ENCODE results near the gene NOD2.

Gene NOD2

GRCh38 chr16:50662306-50662940 lies 31.0 kb upstream of the NOD2 start:
- no peak overlapping the region for H3K4me3 ChIP-seq (ENCODE audit: low read depth, low read length)
- H3K9ac ChIP-seq (ENCODE audit: low read depth, low read length) = no peak overlapping the region
- peaks cover 3% of the 10 kb centered on the region for H3K27me3 ChIP-seq (ENCODE audit: control insufficient read depth, insufficient read depth, low read length)
- H3K4me1 ChIP-seq (ENCODE audit: control insufficient read depth, insufficient read depth, low read length) = no peaks in the 10 kb centered on the region
- H3K9me3 ChIP-seq (ENCODE audit: control insufficient read depth, insufficient read depth, low read length) = no peaks in the 10 kb centered on the region
- H3K36me3 ChIP-seq (ENCODE audit: control insufficient read depth, insufficient read depth, low read length) = no peaks in the 10 kb centered on the region

- Histone ChIP-seq H3K36me3 (ENCODE audit: control insufficient read depth, insufficient read depth, low read length) (no peaks in the 10 kb centered on the region), H3K9me3 (ENCODE audit: control insufficient read depth, insufficient read depth, low read length) (no peaks in the 10 kb centered on the region), H3K27me3 (ENCODE audit: control insufficient read depth, insufficient read depth, low read length) (peaks cover 3% of the 10 kb centered on the region), H3K4me1 (ENCODE audit: control insufficient read depth, insufficient read depth, low read length) (no peaks in the 10 kb centered on the region), H3K9ac (ENCODE audit: low read depth, low read length) (no peak overlapping the region), H3K4me3 (ENCODE audit: low read depth, low read length) (no peak overlapping the region)
Measured at GRCh38 chr16:50664270-50664669, 29.1 kb upstream of the NOD2 start.

GRCh38 chr16:50665128-50665878 lies 28.1 kb upstream of the NOD2 start:
- H3K36me3 ChIP-seq (ENCODE audit: control insufficient read depth, insufficient read depth, low read length) = no peaks in the 10 kb centered on the region
- H3K9me3 ChIP-seq (ENCODE audit: control insufficient read depth, insufficient read depth, low read length) = no peaks in the 10 kb centered on the region
- H3K4me1 ChIP-seq (ENCODE audit: control insufficient read depth, insufficient read depth, low read length) = no peaks in the 10 kb centered on the region
- H3K4me3 ChIP-seq (ENCODE audit: low read depth, low read length) = peak overlapping the region; percentile 56
- peaks cover 3% of the 10 kb centered on the region for H3K27me3 ChIP-seq (ENCODE audit: control insufficient read depth, insufficient read depth, low read length)
- peak overlapping the region; percentile 71 for H3K9ac ChIP-seq (ENCODE audit: low read depth, low read length)

- Histone ChIP-seq H3K9me3 (ENCODE audit: control insufficient read depth, insufficient read depth, low read length) (peaks cover 2% of the 10 kb centered on the region), H3K4me3 (ENCODE audit: low read depth, low read length) (no peak overlapping the region), H3K9ac (ENCODE audit: low read depth, low read length) (no peak overlapping the region), H3K36me3 (ENCODE audit: control insufficient read depth, insufficient read depth, low read length) (no peaks in the 10 kb centered on the region), H3K4me1 (ENCODE audit: control insufficient read depth, insufficient read depth, low read length) (no peaks in the 10 kb centered on the region), H3K27me3 (ENCODE audit: control insufficient read depth, insufficient read depth, low read length) (peaks cover 3% of the 10 kb centered on the region)
Measured at GRCh38 chr16:50666658-50667496, 26.5 kb upstream of the NOD2 start.

- Histone ChIP-seq H3K4me3 (ENCODE audit: low read depth, low read length) (no peak overlapping the region), H3K4me1 (ENCODE audit: control insufficient read depth, insufficient read depth, low read length) (no peaks in the 10 kb centered on the region), H3K9me3 (ENCODE audit: control insufficient read depth, insufficient read depth, low read length) (peaks cover 8% of the 10 kb centered on the region), H3K36me3 (ENCODE audit: control insufficient read depth, insufficient read depth, low read length) (no peaks in the 10 kb centered on the region), H3K9ac (ENCODE audit: low read depth, low read length) (no peak overlapping the region), H3K27me3 (ENCODE audit: control insufficient read depth, insufficient read depth, low read length) (peaks cover 3% of the 10 kb centered on the region)
Measured at GRCh38 chr16:50667497-50668367, 25.7 kb upstream of the NOD2 start.

- Histone ChIP-seq H3K4me3 (ENCODE audit: low read depth, low read length) (no peak overlapping the region), H3K27me3 (ENCODE audit: control insufficient read depth, insufficient read depth, low read length) (peaks cover 3% of the 10 kb centered on the region), H3K4me1 (ENCODE audit: control insufficient read depth, insufficient read depth, low read length) (no peaks in the 10 kb centered on the region), H3K36me3 (ENCODE audit: control insufficient read depth, insufficient read depth, low read length) (no peaks in the 10 kb centered on the region), H3K9me3 (ENCODE audit: control insufficient read depth, insufficient read depth, low read length) (peaks cover 9% of the 10 kb centered on the region), H3K9ac (ENCODE audit: low read depth, low read length) (no peak overlapping the region)
Measured at GRCh38 chr16:50668368-50669008, 24.9 kb upstream of the NOD2 start.

- H3K27me3 ChIP-seq (ENCODE audit: control insufficient read depth, insufficient read depth, low read length) = no peaks in the 10 kb centered on the region
Measured at GRCh38 chr16:50669741-50670140, 23.7 kb upstream of the NOD2 start.

GRCh38 chr16:50670476-50670875 lies 22.9 kb upstream of the NOD2 start:
- no peak overlapping the region for H3K9ac ChIP-seq (ENCODE audit: low read depth, low read length)
- no peak overlapping the region for H3K4me3 ChIP-seq (ENCODE audit: low read depth, low read length)
- H3K4me1 ChIP-seq (ENCODE audit: control insufficient read depth, insufficient read depth, low read length) = no peaks in the 10 kb centered on the region
- peaks cover 9% of the 10 kb centered on the region for H3K9me3 ChIP-seq (ENCODE audit: control insufficient read depth, insufficient read depth, low read length)
- H3K36me3 ChIP-seq (ENCODE audit: control insufficient read depth, insufficient read depth, low read length) = no peaks in the 10 kb centered on the region
- no peaks in the 10 kb centered on the region for H3K27me3 ChIP-seq (ENCODE audit: control insufficient read depth, insufficient read depth, low read length)

More at GRCh38 chr16:50669741-50670140, 23.7 kb upstream of the NOD2 start:
- no peaks in the 10 kb centered on the region for H3K4me1 ChIP-seq (ENCODE audit: control insufficient read depth, insufficient read depth, low read length)
- H3K4me3 ChIP-seq (ENCODE audit: low read depth, low read length) = no peak overlapping the region
- peaks cover 9% of the 10 kb centered on the region for H3K9me3 ChIP-seq (ENCODE audit: control insufficient read depth, insufficient read depth, low read length)
- no peaks in the 10 kb centered on the region for H3K36me3 ChIP-seq (ENCODE audit: control insufficient read depth, insufficient read depth, low read length)
- H3K9ac ChIP-seq (ENCODE audit: low read depth, low read length) = no peak overlapping the region

GRCh38 chr16:50671644-50672260 lies 21.7 kb upstream of the NOD2 start:
- peaks cover 9% of the 10 kb centered on the region for H3K9me3 ChIP-seq (ENCODE audit: control insufficient read depth, insufficient read depth, low read length)
- no peaks in the 10 kb centered on the region for H3K4me1 ChIP-seq (ENCODE audit: control insufficient read depth, insufficient read depth, low read length)
- no peak overlapping the region for H3K9ac ChIP-seq (ENCODE audit: low read depth, low read length)
- no peaks in the 10 kb centered on the region for H3K27me3 ChIP-seq (ENCODE audit: control insufficient read depth, insufficient read depth, low read length)
- no peaks in the 10 kb centered on the region for H3K36me3 ChIP-seq (ENCODE audit: control insufficient read depth, insufficient read depth, low read length)
- no peak overlapping the region for H3K4me3 ChIP-seq (ENCODE audit: low read depth, low read length)

- H3K9ac ChIP-seq (ENCODE audit: low read depth, low read length) = no peak overlapping the region
- no peaks in the 10 kb centered on the region for H3K4me1 ChIP-seq (ENCODE audit: control insufficient read depth, insufficient read depth, low read length)
- no peak overlapping the region for H3K4me3 ChIP-seq (ENCODE audit: low read depth, low read length)
- H3K27me3 ChIP-seq (ENCODE audit: control insufficient read depth, insufficient read depth, low read length) = no peaks in the 10 kb centered on the region
- peaks cover 9% of the 10 kb centered on the region for H3K9me3 ChIP-seq (ENCODE audit: control insufficient read depth, insufficient read depth, low read length)
- no peaks in the 10 kb centered on the region for H3K36me3 ChIP-seq (ENCODE audit: control insufficient read depth, insufficient read depth, low read length)
Measured at GRCh38 chr16:50673496-50674275, 19.7 kb upstream of the NOD2 start.

Measured in iPS-15b (cell line).